IMR-90 (cell line): ENCODE measurements around the gene LHFPL6. TPM values are rescaled to one million over a fixed set of nuclear protein-coding genes. Genes with fewer than 3 reads are reported as not detected.

Source experiments
- ATAC-seq: fragments of 200-7000 bp; cut with Tn5 transposase; 2 replicates; pipeline ENCODE4 v1.9.1; 2020; ENCODE audit warnings: low read depth, mild to moderate bottlenecking, moderate library complexity
- BruUV-seq: library from RNA; stranded (reverse); fragments of 400-500 nt; replicated peaks from 2 replicates; lab custom pipeline; 2021; lab: Mats Ljungman, UMichigan
- CTCF ChIA-PET: fragments of 300-600 bp; formaldehyde crosslinking; extraction: SDS; loops from one replicate; lab custom pipeline; 2021; ENCODE audit warnings: antibody characterized with exemption; lab: Yijun Ruan, JAX
- POLR2A ChIA-PET: fragments of 300-600 bp; sonication (Branson Sonifier 250); formaldehyde crosslinking; loops from one replicate; lab custom pipeline; 2022; ENCODE audit warnings: antibody characterized with exemption; ENCODE audit not compliant: unreplicated experiment; lab: Charles Lee
- DNase-seq: peaks from one replicate; pipeline ENCODE4 v3.0.0; 2013
- H2AFZ ChIP-seq: replicated peaks from 2 replicates; pipeline ENCODE3; 2013; ENCODE audit warnings: low read length, mild to moderate bottlenecking; ENCODE audit not compliant: poor library complexity
- H2AK5ac ChIP-seq: 2 replicates; pipeline ENCODE4 v1.6.1; 2013; ENCODE audit warnings: low read depth, low read length, inconsistent platforms
- H2AK9ac ChIP-seq: replicated peaks from 2 replicates; pipeline ENCODE3; 2013; ENCODE audit warnings: mild to moderate bottlenecking, low read depth, low read length, moderate library complexity; ENCODE audit not compliant: poor library complexity
- H2BK120ac ChIP-seq: 2 replicates; pipeline ENCODE4 v1.6.1; 2013; ENCODE audit warnings: low read depth, low read length, inconsistent platforms
- H2BK15ac ChIP-seq: 3 replicates; pipeline ENCODE4 v1.6.1; 2013; ENCODE audit warnings: low read depth, low read length, inconsistent platforms
- H2BK20ac ChIP-seq: 2 replicates; pipeline ENCODE4 v1.6.1; 2013; ENCODE audit warnings: low read depth, mild to moderate bottlenecking, inconsistent platforms, low read length, moderate library complexity
- H2BK5ac ChIP-seq: 2 replicates; pipeline ENCODE4 v1.6.1; 2013; ENCODE audit warnings: mild to moderate bottlenecking, low read depth, low read length, inconsistent platforms; ENCODE audit not compliant: poor library complexity, severe bottlenecking
- H3K14ac ChIP-seq: replicated peaks from 2 replicates; pipeline ENCODE4 v1.6.1; 2013; ENCODE audit warnings: low read depth, low read length, inconsistent platforms
- H3K18ac ChIP-seq: 2 replicates; pipeline ENCODE4 v1.6.1; 2013; ENCODE audit warnings: low read depth, low read length, control low read depth
- H3K23ac ChIP-seq: 2 replicates; pipeline ENCODE4 v1.6.1; 2013; ENCODE audit warnings: low read depth, low read length, inconsistent platforms
- H3K27ac ChIP-seq: 2 replicates; pipeline ENCODE4 v1.5.1; 2013; ENCODE audit warnings: mild to moderate bottlenecking, control low read depth, low read length; ENCODE audit not compliant: insufficient read depth
- H3K27me3 ChIP-seq: 2 replicates; pipeline ENCODE4 v1.6.1; 2013; ENCODE audit warnings: low read length; ENCODE audit not compliant: control insufficient read depth, insufficient read depth
- H3K36me3 ChIP-seq: 2 replicates; pipeline ENCODE4 v1.6.1; 2013; ENCODE audit warnings: low read length, mixed read lengths; ENCODE audit not compliant: control insufficient read depth, insufficient read depth
- H3K4ac ChIP-seq: 2 replicates; pipeline ENCODE4 v1.6.1; 2013; ENCODE audit warnings: low read depth, low read length, inconsistent platforms
- H3K4me1 ChIP-seq: 2 replicates; pipeline ENCODE4 v1.6.1; 2013; ENCODE audit warnings: low read length, mixed read lengths; ENCODE audit not compliant: control insufficient read depth, insufficient read depth
- H3K4me2 ChIP-seq: 2 replicates; pipeline ENCODE4 v1.6.1; 2013; ENCODE audit warnings: low read depth, mild to moderate bottlenecking, control low read depth, low read length, moderate library complexity
- H3K4me3 ChIP-seq: 2 replicates; pipeline ENCODE4 v1.5.1; 2013; ENCODE audit warnings: low read depth, mild to moderate bottlenecking, control low read depth, low read length, moderate library complexity; ENCODE audit not compliant: insufficient read depth
- H3K56ac ChIP-seq: 2 replicates; pipeline ENCODE4 v1.6.1; 2013; ENCODE audit warnings: low read length, inconsistent platforms; ENCODE audit not compliant: insufficient read depth; ENCODE audit errors: extremely low read depth
- H3K79me1 ChIP-seq, 2 experiments: 2 replicates each; pipeline ENCODE4 v1.6.1; 2013; ENCODE audit warnings: low read length in 2 of 2, inconsistent platforms in 1 of 2, low read depth in 1 of 2
- H3K9ac ChIP-seq: 2 replicates; pipeline ENCODE4 v1.6.1; 2013; ENCODE audit warnings: low read depth, low read length, control low read depth
- H3K9me1 ChIP-seq: 2 replicates; pipeline ENCODE4 v1.6.1; 2013; ENCODE audit warnings: low read length, inconsistent platforms; ENCODE audit not compliant: insufficient read depth
- H3K9me3 ChIP-seq: 2 replicates; pipeline ENCODE4 v1.6.1; 2013; ENCODE audit warnings: low read length; ENCODE audit not compliant: control insufficient read depth, insufficient read depth
- H4K20me1 ChIP-seq: 2 replicates; pipeline ENCODE4 v1.6.1; 2013; ENCODE audit warnings: low read length, inconsistent platforms; ENCODE audit not compliant: insufficient read depth
- H4K5ac ChIP-seq: 2 replicates; pipeline ENCODE4 v1.6.1; 2013; ENCODE audit warnings: mild to moderate bottlenecking, low read depth, low read length, control low read depth
- H4K8ac ChIP-seq, 2 experiments: 2 replicates each; pipeline ENCODE4 v1.6.1; 2013; ENCODE audit warnings: low read depth in 2 of 2, low read length in 2 of 2, control low read depth in 1 of 2, inconsistent platforms in 1 of 2
- H4K91ac ChIP-seq: 2 replicates; pipeline ENCODE4 v1.6.1; 2013; ENCODE audit warnings: low read depth, low read length, inconsistent platforms; ENCODE audit not compliant: insufficient read depth
- BHLHE40 ChIP-seq: fragments of 150-350 bp; IDR thresholded peaks from 2 replicates; pipeline ENCODE4 v1.6.1; 2016; ENCODE audit warnings: mild to moderate bottlenecking, low read depth, low read length
- CEBPB ChIP-seq: IDR thresholded peaks from 2 replicates; pipeline ENCODE4 v1.6.1; 2012; ENCODE audit warnings: low read depth, low read length, improper control_type of control experiment
- CHD1 ChIP-seq: IDR thresholded peaks from 2 replicates; pipeline ENCODE4 v1.6.1; 2012; ENCODE audit warnings: low read depth, low read length, improper control_type of control experiment
- CTCF ChIP-seq: conservative IDR thresholded peaks from 2 replicates; pipeline ENCODE4 v1.5.1; 2012; ENCODE audit warnings: mild to moderate bottlenecking, low read depth, low read length, improper control_type of control experiment
- ELK1 ChIP-seq: fragments of 150-350 bp; IDR thresholded peaks from 2 replicates; pipeline ENCODE4 v1.6.1; 2016; ENCODE audit warnings: low read depth, mild to moderate bottlenecking, low read length, moderate library complexity, borderline replicate concordance
- FOS ChIP-seq: fragments of 150-350 bp; IDR thresholded peaks from 2 replicates; pipeline ENCODE4 v1.6.1; 2016; ENCODE audit warnings: low read depth, low read length
- MAFK ChIP-seq: IDR thresholded peaks from 2 replicates; pipeline ENCODE4 v1.6.1; 2012; ENCODE audit warnings: low read depth, low read length, improper control_type of control experiment
- MAZ ChIP-seq: IDR thresholded peaks from 2 replicates; pipeline ENCODE4 v1.6.1; 2012; ENCODE audit warnings: low read depth, mild to moderate bottlenecking, low read length, improper control_type of control experiment, moderate library complexity, borderline replicate concordance
- MXI1 ChIP-seq: IDR thresholded peaks from 2 replicates; pipeline ENCODE4 v1.6.1; 2012; ENCODE audit warnings: low read depth, mild to moderate bottlenecking, low read length, moderate library complexity, borderline replicate concordance
- NFE2L2 ChIP-seq: fragments of 150-350 bp; IDR thresholded peaks from 2 replicates; pipeline ENCODE4 v1.6.1; 2016; ENCODE audit warnings: low read depth, mild to moderate bottlenecking, low read length
- POLR2A ChIP-seq: IDR thresholded peaks from 2 replicates; pipeline ENCODE4 v1.6.1; 2012; ENCODE audit warnings: mild to moderate bottlenecking, low read depth, low read length
- RAD21 ChIP-seq: IDR thresholded peaks from 2 replicates; pipeline ENCODE4 v1.6.1; 2012; ENCODE audit warnings: low read length, improper control_type of control experiment
- RCOR1 ChIP-seq: IDR thresholded peaks from 2 replicates; pipeline ENCODE4 v1.6.1; 2012; ENCODE audit warnings: mild to moderate bottlenecking, low read length, improper control_type of control experiment; ENCODE audit not compliant: insufficient replicate concordance
- RFX5 ChIP-seq: IDR thresholded peaks from 2 replicates; pipeline ENCODE4 v1.8.0; 2012; ENCODE audit warnings: low read depth, mild to moderate bottlenecking, low read length, moderate library complexity
- SMC3 ChIP-seq: fragments of 150-350 bp; IDR thresholded peaks from 2 replicates; pipeline ENCODE4 v1.6.1; 2016; ENCODE audit warnings: low read depth, mild to moderate bottlenecking, antibody characterized with exemption, low read length, moderate library complexity
- USF2 ChIP-seq: fragments of 150-350 bp; IDR thresholded peaks from 2 replicates; pipeline ENCODE4 v1.6.1; 2017; ENCODE audit warnings: mild to moderate bottlenecking, antibody characterized with exemption, low read length, low read depth
- WGBS, 2 experiments: methylation state at CpG; one replicate each; pipeline versions ENCODE4 v1.1.5 to v1.1.7; 2013; ENCODE audit warnings: missing lambda C conversion rate in 2 of 2; ENCODE audit not compliant: insufficient read length in 1 of 2; ENCODE audit errors: extremely low coverage in 2 of 2; 5-methylcytosine and 5-hydroxymethylcytosine counted together
- dilution Hi-C: fragments of 300-500 bp; cut with HindIII; formaldehyde crosslinking; loops from one replicate; pipeline ENCODE4 v1.14.3; 2018; ENCODE audit warnings: low sequenced_read_pairs; ENCODE audit not compliant: unreplicated experiment
- in situ Hi-C: fragments of 300-500 bp; cut with MboI; formaldehyde crosslinking; loops from 3 replicates; pipeline ENCODE4 v1.14.3; 2019; ENCODE audit warnings: low sequenced_read_pairs, inconsistent platforms, mixed read lengths
- intact Hi-C: fragments of 100-400 bp; cut with micrococcal nuclease; formaldehyde crosslinking; loops from 2 replicates; pipeline ENCODE4 v1.10.0; 2022
- polyA plus RNA-seq, 3 experiments: library from polyadenylated mRNA; depleted of rRNA; stranded (reverse); fragments of >200 nt; gene quantifications; 2 replicates each; pipeline ENCODE4 v1.2.3, GENCODE V29; 2012; ENCODE audit warnings: low replicate concordance in 1 of 3
- total RNA-seq: library from RNA; depleted of rRNA; stranded (reverse); fragments of >200 nt; gene quantifications from 2 replicates; pipeline ENCODE4 v1.2.3, GENCODE V29; 2012

Gene LHFPL6
- total and polyA plus RNA-seq, 2 of the 4 experiments (the other 2 are of a cell fraction) = 24.7 to 36.1 TPM

- peak overlapping the region; percentile 97 for H2BK20ac ChIP-seq
- no peaks in the 10 kb centered on the region for H4K20me1 ChIP-seq
- ChIA-PET POLR2A (no interaction called here), CTCF (interaction anchor here (1.3 to 1.4 kb wide), 4 partner anchors 12 to 113 kb away, joined by 3 to 5 read pairs (median 4); no protein-coding TSS in a partner anchor)
- H3K79me1 ChIP-seq = peaks cover 23 to 57% of the 10 kb centered on the region in 2 experiments
- H3K9me3 ChIP-seq = no peaks in the 10 kb centered on the region
- peak overlapping the region; percentile 98 for H2BK5ac ChIP-seq
- peaks cover 14% of the 10 kb centered on the region for H3K9me1 ChIP-seq
- DNase-seq (no peak), ATAC-seq (no peak)
- peak overlapping the region; percentile 89 for H2AK5ac ChIP-seq
- peak overlapping the region; percentile 92; the same call in 1 of the 2 replicates for H4K91ac ChIP-seq
- peak overlapping the region; percentile 76 for H3K4me2 ChIP-seq
- peak overlapping the region; percentile 94 for H3K14ac ChIP-seq
- H4K8ac ChIP-seq = peak overlapping the region; percentile 65 to 91
- no peak overlapping the region for H3K4me3 ChIP-seq
- peak overlapping the region; percentile 88; the same call in 1 of the 2 replicates for H3K18ac ChIP-seq
- H2AFZ ChIP-seq = no peak overlapping the region
- in situ Hi-C loops (no loop called here), dilution Hi-C loops (no loop called here), intact Hi-C loops (loop anchor here (1.0 to 5.0 kb wide), 3 partner anchors 37 to 74 kb away; partner anchors contain the start of gene LHFPL6)
- peak overlapping the region; percentile 84 for H3K56ac ChIP-seq
- no peak overlapping the region for H2AK9ac ChIP-seq
- H4K5ac ChIP-seq = no peak overlapping the region; the same call in 1 of the 2 replicates
- H3K23ac ChIP-seq = peak overlapping the region; percentile 93
- H3K27me3 ChIP-seq = no peaks in the 10 kb centered on the region
- H3K9ac ChIP-seq = peak overlapping the region; percentile 50; the same call in 1 of the 2 replicates
- peak overlapping the region; percentile 99 for H2BK120ac ChIP-seq
- no peaks in the 10 kb centered on the region for H3K36me3 ChIP-seq
- H3K4me1 ChIP-seq = peaks cover 21% of the 10 kb centered on the region
- peak overlapping the region; percentile 94 for H3K4ac ChIP-seq
- TF ChIP-seq RFX5 (no peak), CEBPB (no peak), ELK1 (no peak), MAFK (no peak), MAZ (no peak), RAD21 (no peak), CHD1 (no peak), POLR2A (no peak), CTCF (no peak), FOS (no peak), BHLHE40 (no peak), SMC3 (no peak), MXI1 (no peak), RCOR1 (no peak), NFE2L2 (no peak), USF2 (no peak)
- peak overlapping the region; percentile 93 for H3K27ac ChIP-seq
- peak overlapping the region; percentile 81; the same call in 2 of the 3 replicates for H2BK15ac ChIP-seq
- WGBS, 2 experiments = no CpG with 5 or more reads among the region's 3 CpGs
- no TSS peak for BruUV-seq
Measured at GRCh38 chr13:39528661-39528980, 74.4 kb downstream of the LHFPL6 start.
